Limb (tissue), 2 donors: ENCODE data around the gene ESYT1.
"Not testable (repeated sequence)": the region's sequence is repeated elsewhere in the genome, so short reads cannot be mapped to it uniquely, and the experiment has no call there.

Source experiments
- DNase-seq, 2 donors: peaks; one replicate each; pipeline ENCODE4 v3.0.0-alpha.2; 2016; ENCODE audit errors: extremely low spot score in 2 of 2

Gene ESYT1

GRCh38 chr12:56104109-56104814 lies 23.8 kb upstream of the ESYT1 start, which contains the start of gene PA2G4:
PA2G4 (plus strand) TSS chr12:56104559; CDS start chr12:56104738, 179 bp downstream.
- peak; percentile 96 to 99 for DNase-seq

GRCh38 chr12:56104815-56105608 lies 23.1 kb upstream of the ESYT1 start:
- DNase-seq = no peak

GRCh38 chr12:56105609-56105902 lies 22.5 kb upstream of the ESYT1 start:
- DNase-seq = no peak

- DNase-seq = no peak
Observed at GRCh38 chr12:56107242-56107641, 20.8 kb upstream of the ESYT1 start.

GRCh38 chr12:56110571-56110970 lies 17.5 kb upstream of the ESYT1 start:
- no peak for DNase-seq

- DNase-seq = no peak
Observed at GRCh38 chr12:56114084-56114483, 14.0 kb upstream of the ESYT1 start.

GRCh38 chr12:56115329-56115728 lies 12.7 kb upstream of the ESYT1 start:
- peak in 1 of 2 donors; percentile 49 for DNase-seq

GRCh38 chr12:56116267-56117081 lies 11.6 kb upstream of the ESYT1 start, which contains the start of gene RPL41:
RPL41 (plus strand) TSS chr12:56116633.
- peak; percentile 94 to 98 for DNase-seq

- not testable (repeated sequence) for DNase-seq
Observed at GRCh38 chr12:56117082-56117706, 10.9 kb upstream of the ESYT1 start.

- DNase-seq = peak; percentile 95 to 99
Observed at GRCh38 chr12:56117778-56118687, 10.0 kb upstream of the ESYT1 start, which contains the start of gene ZC3H10. ZC3H10 (plus strand) TSS chr12:56118266; CDS start chr12:56120563, 2,297 bp downstream.

- DNase-seq = no peak
Observed at GRCh38 chr12:56118688-56119357, 9.2 kb upstream of the ESYT1 start.

GRCh38 chr12:56119361-56119796 lies 8.7 kb upstream of the ESYT1 start:
- peak; percentile 70 to 88 for DNase-seq

GRCh38 chr12:56120158-56120846 lies 7.8 kb upstream of the ESYT1 start:
- no peak for DNase-seq

- DNase-seq = no peak
Observed at GRCh38 chr12:56121204-56121870, 6.7 kb upstream of the ESYT1 start.

GRCh38 chr12:56122637-56123036 lies 5.4 kb upstream of the ESYT1 start:
- no peak for DNase-seq

- no peak for DNase-seq
Observed at GRCh38 chr12:56124133-56124532, 3.9 kb upstream of the ESYT1 start.

- DNase-seq = no peak
Observed at GRCh38 chr12:56126732-56127239, 1.3 kb upstream of the ESYT1 start.

GRCh38 chr12:56127485-56127887 lies 581 bp upstream of the ESYT1 start:
- DNase-seq = no peak
